H1 (cell line): ENCODE data around the gene TANC1. TPM values are rescaled to one million over a fixed set of nuclear protein-coding genes. Genes with fewer than 3 reads are reported as not detected.

ENCODE experiments used
- CTCF ChIA-PET: fragments of 300-600 bp; sonication (Branson Sonifier 250); formaldehyde crosslinking; loops from one replicate; lab custom pipeline; 2021; ENCODE audit not compliant: partially characterized antibody; lab: Charles Lee
- POLR2A ChIA-PET: fragments of 300-600 bp; sonication (Branson Sonifier 250); formaldehyde crosslinking; loops from one replicate; lab custom pipeline; 2021; ENCODE audit warnings: inconsistent platforms; ENCODE audit not compliant: partially characterized antibody; lab: Charles Lee
- DNase-seq, 2 experiments: peaks; one replicate each; pipeline versions ENCODE4 v3.0.0 to v3.0.0-alpha.2; 2010 to 2022; ENCODE audit warnings: low spot score in 2 of 2, low read depth in 1 of 2, mixed read lengths in 1 of 2
- FAIRE-seq: peaks from 2 replicates; lab custom pipeline; 2011; peaks lifted over from hg19 to GRCh38; lab: Jason Lieb, UNC
- H2AFZ ChIP-seq: 2 replicates; pipeline ENCODE4 v1.8.1; 2012; ENCODE audit warnings: low read length, inconsistent platforms
- H2AK5ac ChIP-seq: 2 replicates; pipeline ENCODE4 v1.6.1; 2013; ENCODE audit warnings: low read depth, low read length
- H2BK120ac ChIP-seq: replicated peaks from 2 replicates; pipeline ENCODE3; 2013; ENCODE audit warnings: low read depth, low read length, inconsistent platforms
- H2BK12ac ChIP-seq: 2 replicates; pipeline ENCODE4 v1.6.1; 2013; ENCODE audit warnings: low read depth, low read length
- H2BK15ac ChIP-seq: 2 replicates; pipeline ENCODE4 v1.6.1; 2013; ENCODE audit warnings: low read length
- H2BK20ac ChIP-seq: 2 replicates; pipeline ENCODE4 v1.6.1; 2013; ENCODE audit warnings: low read length
- H2BK5ac ChIP-seq: 2 replicates; pipeline ENCODE4 v1.6.1; 2013; ENCODE audit warnings: low read depth, low read length
- H3K14ac ChIP-seq: 2 replicates; pipeline ENCODE4 v1.6.1; 2013; ENCODE audit warnings: inconsistent platforms; ENCODE audit not compliant: insufficient read length
- H3K18ac ChIP-seq: 2 replicates; pipeline ENCODE4 v1.6.1; 2013; ENCODE audit warnings: low read length; ENCODE audit errors: extremely low read depth
- H3K23ac ChIP-seq: 2 replicates; pipeline ENCODE4 v1.6.1; 2013; ENCODE audit warnings: inconsistent platforms; ENCODE audit not compliant: insufficient read length
- H3K23me2 ChIP-seq: 2 replicates; pipeline ENCODE4 v1.6.1; 2013; ENCODE audit warnings: low read depth, low read length
- H3K27ac ChIP-seq: 2 replicates; pipeline ENCODE4 v1.6.1; 2011; ENCODE audit warnings: low read depth, low read length, inconsistent platforms
- H3K27me3 ChIP-seq, 4 experiments: replicated peaks in 1 of 4; 1 replicate in 1 of 4; 2 replicates in 3 of 4; pipeline versions ENCODE4 v1.6.1 to v1.8.1; 2011 to 2013; ENCODE audit warnings: low read length in 3 of 4, mild to moderate bottlenecking in 3 of 4, inconsistent platforms in 2 of 4, mixed read lengths in 2 of 4, moderate library complexity in 1 of 4; ENCODE audit not compliant: control insufficient read depth in 3 of 4, insufficient read depth in 3 of 4; ENCODE audit errors: extremely low read depth in 1 of 4
- H3K36me3 ChIP-seq, 4 experiments: 2 replicates each; pipeline versions ENCODE4 v1.6.1 to v1.8.1; 2011 to 2013; ENCODE audit warnings: mild to moderate bottlenecking in 4 of 4, low read length in 3 of 4, moderate library complexity in 2 of 4, control low read depth in 1 of 4, inconsistent platforms in 1 of 4; ENCODE audit not compliant: insufficient read depth in 4 of 4, control insufficient read depth in 2 of 4
- H3K4ac ChIP-seq: replicated peaks from 2 replicates; pipeline ENCODE3; 2013; ENCODE audit warnings: low read length, low read depth, mixed read lengths, inconsistent platforms; ENCODE audit not compliant: insufficient read length
- H3K4me1 ChIP-seq, 4 experiments: replicated peaks in 1 of 4; 1 replicate in 1 of 4; 2 replicates in 3 of 4; pipeline versions ENCODE4 v1.6.1 to v1.8.1; 2011 to 2013; ENCODE audit warnings: low read length in 3 of 4, inconsistent platforms in 2 of 4, mixed read lengths in 1 of 4; ENCODE audit not compliant: insufficient read depth in 4 of 4, control insufficient read depth in 3 of 4
- H3K4me2 ChIP-seq, 2 experiments: 2 replicates each; pipeline versions ENCODE4 v1.6.1 to v1.8.1; 2011 to 2013; ENCODE audit warnings: low read depth in 2 of 2, low read length in 2 of 2, control low read depth in 1 of 2, inconsistent platforms in 1 of 2, mild to moderate bottlenecking in 1 of 2; ENCODE audit not compliant: insufficient read depth in 1 of 2
- H3K4me3 ChIP-seq, 4 experiments: fragments of 200-600, 300-600 bp in 1 of 4; sonication (generic), shearing (Covaris generic), sonication (Bioruptor Twin) in 1 of 4; 2 replicates each; pipeline versions ENCODE4 v1.5.1 to v1.8.1; 2011 to 2016; ENCODE audit warnings: low read length in 4 of 4, low read depth in 3 of 4, control low read depth in 2 of 4, inconsistent platforms in 2 of 4, mild to moderate bottlenecking in 2 of 4, mixed read lengths in 1 of 4, moderate library complexity in 1 of 4; ENCODE audit not compliant: insufficient read depth in 2 of 4; ENCODE audit errors: extremely low read depth in 1 of 4
- H3K56ac ChIP-seq: replicated peaks from 2 replicates; pipeline ENCODE3; 2013; ENCODE audit warnings: low read depth, mild to moderate bottlenecking, mixed read lengths, low read length, inconsistent platforms; ENCODE audit not compliant: insufficient read length
- H3K79me1 ChIP-seq: 2 replicates; pipeline ENCODE4 v1.6.1; 2013; ENCODE audit warnings: low read depth, low read length, control low read depth
- H3K79me2 ChIP-seq, 2 experiments: 2 replicates each; pipeline versions ENCODE4 v1.6.1 to v1.8.1; 2012 to 2013; ENCODE audit warnings: low read length in 2 of 2, mild to moderate bottlenecking in 2 of 2, inconsistent platforms in 1 of 2; ENCODE audit not compliant: insufficient read depth in 2 of 2, control insufficient read depth in 1 of 2
- H3K9ac ChIP-seq, 4 experiments: replicated peaks in 1 of 4; 1 replicate in 1 of 4; 2 replicates in 3 of 4; pipeline versions ENCODE4 v1.6.1 to v1.8.1; 2011 to 2013; ENCODE audit warnings: low read depth in 3 of 4, low read length in 3 of 4, control low read depth in 2 of 4, mild to moderate bottlenecking in 2 of 4, moderate library complexity in 2 of 4, inconsistent platforms in 1 of 4; ENCODE audit errors: extremely low read depth in 1 of 4
- H3K9me3 ChIP-seq, 2 experiments: 2 replicates each; pipeline versions ENCODE4 v1.6.1 to v1.8.1; 2012 to 2013; ENCODE audit warnings: mild to moderate bottlenecking in 2 of 2, moderate library complexity in 2 of 2, control low read depth in 1 of 2, inconsistent platforms in 1 of 2, low read depth in 1 of 2, low read length in 1 of 2, mixed read lengths in 1 of 2; ENCODE audit not compliant: insufficient read depth in 2 of 2
- H4K20me1 ChIP-seq, 2 experiments: replicated peaks in 1 of 2; 2 replicates each; pipeline versions ENCODE3 to v1.8.1; 2011 to 2013; ENCODE audit warnings: inconsistent platforms in 2 of 2, low read length in 2 of 2, mild to moderate bottlenecking in 1 of 2; ENCODE audit not compliant: insufficient read depth in 2 of 2, control insufficient read depth in 1 of 2
- H4K5ac ChIP-seq: 2 replicates; pipeline ENCODE4 v1.6.1; 2013; ENCODE audit warnings: low read length, low read depth, mixed read lengths, inconsistent platforms; ENCODE audit not compliant: insufficient read length
- H4K8ac ChIP-seq: 2 replicates; pipeline ENCODE4 v1.8.0; 2013; ENCODE audit warnings: mild to moderate bottlenecking, moderate library complexity, low read length, inconsistent platforms; ENCODE audit not compliant: insufficient read depth; ENCODE audit errors: extremely low read depth
- H4K91ac ChIP-seq: replicated peaks from 2 replicates; pipeline ENCODE3; 2013; ENCODE audit warnings: low read length, mixed read lengths, inconsistent platforms; ENCODE audit not compliant: insufficient read length
- CEBPB ChIP-seq: IDR thresholded peaks from 2 replicates; pipeline ENCODE4 v1.6.1; 2012; ENCODE audit warnings: low read depth, low read length
- EP300 ChIP-seq, 2 experiments: IDR thresholded peaks; 1 replicate in 1 of 2; 2 replicates in 1 of 2; pipeline ENCODE4 v1.6.1; 2011 to 2012; ENCODE audit warnings: low read depth in 2 of 2, low read length in 2 of 2, mild to moderate bottlenecking in 2 of 2, borderline replicate concordance in 1 of 2, inconsistent platforms in 1 of 2, moderate library complexity in 1 of 2
- NRF1 ChIP-seq: IDR thresholded peaks from 2 replicates; pipeline ENCODE4 v1.6.1; 2011; ENCODE audit warnings: mild to moderate bottlenecking, low read depth, low read length, improper control_type of control experiment
- RXRA ChIP-seq: IDR thresholded peaks from 2 replicates; pipeline ENCODE4 v1.6.1; 2011; ENCODE audit warnings: low read depth, mild to moderate bottlenecking, low read length, moderate library complexity; ENCODE audit not compliant: insufficient read depth
- SP4 ChIP-seq: IDR thresholded peaks from 2 replicates; pipeline ENCODE4 v1.6.1; 2012; ENCODE audit warnings: low read length, inconsistent platforms
- TBP ChIP-seq: IDR thresholded peaks from 2 replicates; pipeline ENCODE4 v1.6.1; 2011; ENCODE audit warnings: low read depth, low read length, improper control_type of control experiment
- YY1 ChIP-seq: IDR thresholded peaks from 2 replicates; pipeline ENCODE4 v1.6.1; 2011; ENCODE audit warnings: low read depth, mild to moderate bottlenecking, low read length
- WGBS, 2 experiments: shearing (Covaris generic) in 1 of 2; methylation state at CpG; one replicate each; pipeline versions ENCODE4 v1.1.6 to v1.1.7; 2013 to 2015; ENCODE audit warnings: low lambda C conversion rate in 2 of 2, mixed read lengths in 2 of 2, inconsistent platforms in 1 of 2, low coverage in 1 of 2, missing lambda C conversion rate in 1 of 2; ENCODE audit not compliant: insufficient replicate concordance in 2 of 2, insufficient coverage in 1 of 2, insufficient read length in 1 of 2; ENCODE audit errors: extremely low coverage in 1 of 2, missing lambda C conversion rate in 1 of 2; 5-methylcytosine and 5-hydroxymethylcytosine counted together
- polyA plus RNA-seq, 7 experiments: library from polyadenylated mRNA; depleted of rRNA in 3 of 7; stranded (reverse) in 5 of 7; unstranded in 2 of 7; fragments of >200 nt in 5 of 7; fragments of 200-250 nt in 2 of 7; gene quantifications; 1 replicate in 5 of 7; 2 replicates in 1 of 7; 4 replicates in 1 of 7; pipeline versions ENCODE4 v1.2.1 to v1.2.3, GENCODE V29; 2011 to 2013; ENCODE audit warnings: missing spikeins in 2 of 7, mixed read lengths in 2 of 7
- total RNA-seq: library from RNA; stranded (reverse); fragmentation: NEBNext Ultra II Directional; extraction: Animal tissue kit (Norgen Biotek cat#: 25700); gene quantifications from 2 replicates; pipeline ENCODE4 v1.2.1, GENCODE V29; 2021

The TANC1 gene
- total and polyA plus RNA-seq, 2 of the 8 experiments (the other 6 are each of a cell fraction or from before 2014, with no cell fraction given), result 4.1 to 7.6 TPM

DNA sequence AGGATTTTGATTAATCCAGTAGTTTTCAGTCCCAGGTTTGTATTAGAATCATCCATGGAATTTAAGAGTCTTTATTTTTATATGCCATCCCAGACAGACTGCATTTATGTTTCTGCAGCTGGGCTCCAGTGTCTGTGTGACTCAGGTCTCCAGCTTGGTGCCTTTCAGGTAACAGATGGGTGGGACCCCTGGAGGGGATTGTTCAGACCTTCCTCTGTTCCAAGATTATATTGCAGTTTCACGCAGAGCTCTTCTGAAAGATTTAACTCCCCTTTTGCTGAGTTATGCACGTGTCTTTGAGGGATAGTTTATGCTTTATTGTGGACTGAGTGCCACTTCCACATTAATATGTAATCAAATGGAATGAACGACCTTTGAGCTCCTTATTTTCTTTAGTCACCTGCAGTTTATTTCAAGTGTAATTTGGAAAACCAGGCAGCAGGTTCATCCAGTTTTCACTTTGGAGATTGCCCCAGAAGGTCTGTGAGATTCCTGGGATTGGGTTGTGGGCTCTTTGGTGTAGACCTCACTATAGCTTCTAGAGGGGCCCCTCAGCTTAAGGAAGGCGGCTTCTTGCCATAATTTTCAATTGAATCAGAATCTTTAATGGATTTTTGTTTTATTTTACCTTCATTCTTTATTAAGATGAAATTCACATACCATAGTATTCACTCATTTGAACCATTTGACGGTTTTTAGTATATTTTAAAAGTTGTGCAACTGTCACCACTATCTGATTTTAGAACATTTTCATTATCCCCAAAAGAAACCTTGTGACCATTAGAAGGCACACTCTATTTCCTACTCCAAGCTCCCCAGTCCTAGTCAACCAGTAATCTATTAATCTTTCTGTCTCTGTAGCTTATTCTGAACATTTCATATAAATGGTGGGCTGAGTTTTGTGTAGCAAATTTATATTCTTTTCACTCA lies 183.0 kb downstream of the TANC1 start:
- Histone ChIP-seq H3K4ac (no peak overlapping the region), H3K56ac (no peak overlapping the region), H4K91ac (no peak overlapping the region), H2BK120ac (no peak overlapping the region), H4K8ac (no peak overlapping the region), H2BK20ac (no peak overlapping the region), H3K14ac (no peak overlapping the region), H4K5ac (no peak overlapping the region), H3K18ac (no peak overlapping the region), H3K4me2 (no peak overlapping the region), H3K23me2 (no peaks in the 10 kb centered on the region), H3K79me1 (no peaks in the 10 kb centered on the region), H2BK5ac (no peak overlapping the region), H2AK5ac (no peak overlapping the region), H3K23ac (no peak overlapping the region), H4K20me1 (no peaks in the 10 kb centered on the region), H2BK15ac (no peak overlapping the region), H2AFZ (no peak overlapping the region), H3K36me3 (no peaks in the 10 kb centered on the region), H3K79me2 (no peaks in the 10 kb centered on the region), H3K9ac (no peak overlapping the region), H3K27me3 (no peaks in the 10 kb centered on the region), H3K4me3 (no peak overlapping the region), H3K9me3 (no peaks in the 10 kb centered on the region), H3K4me1 (peaks cover 0 to 11% (median 2%) of the 10 kb centered on the region in 4 experiments; a peak in 4 of 7 replicates), H3K27ac (no peak overlapping the region), H2BK12ac (no peak overlapping the region)
- WGBS, 2 experiments, result 87% methylated on average over 5 of the region's 5 CpGs; no CpG with 5 or more reads in 1 of the 2 experiments
- ChIA-PET POLR2A (no interaction called here), CTCF (interaction anchor here (0.6 to 6.6 kb wide), 14 partner anchors 8 to 686 kb away, joined by 3 to 43 read pairs (median 5); partner anchors contain the start of gene TANC1)
- DNase-seq (no peak), FAIRE-seq (no peak)
- no peak for TF ChIP-seq NRF1
- TF ChIP-seq TBP, result no peak
- TF ChIP-seq RXRA, result no peak
- TF ChIP-seq SP4, result no peak
- TF ChIP-seq CEBPB, result no peak
- TF ChIP-seq EP300 (IDR thresholded peaks at IDR 0.05; ENCODE audit: borderline replicate concordance in 1 of 2, low read depth in 2 of 2, low read length in 2 of 2), result no peak
- no peak for TF ChIP-seq YY1
